Upper lobe of left lung (tissue), 4 donors: ENCODE data around the gene HEATR5A.

Experiments
- CTCF ChIP-seq, 6 experiments: fragments of 450-650 bp in 4 of 6; fragments of 200-600 bp in 2 of 6; sonication (generic) in 2 of 6; IDR thresholded peaks; one replicate each; pipeline ENCODE4 v1.5.1; 2016 to 2019; ENCODE audit warnings: antibody characterized with exemption in 6 of 6
- POLR2AphosphoS5 ChIP-seq, 2 donors: sonication (generic); formaldehyde crosslinking; IDR thresholded peaks; one replicate each; pipeline ENCODE4 v1.5.1; 2017; ENCODE audit warnings: antibody characterized with exemption in 2 of 2

- TF ChIP-seq CTCF (IDR thresholded peaks at IDR 0.05): no peak
- TF ChIP-seq POLR2AphosphoS5 (IDR thresholded peaks at IDR 0.05): no peak
Observed at GRCh38 chr14:31297112-31297511, 123.2 kb downstream of the HEATR5A start.
